ENCODE results near the gene UPK2. TPM values are rescaled to one million over a fixed set of nuclear protein-coding genes. Genes with fewer than 3 reads are reported as not detected.

UPK2 gene
- total and polyA plus RNA-seq, 2 of the 13 experiments (the other 11 are each of a cell fraction or from before 2014, with no cell fraction given), result not detected

DNA sequence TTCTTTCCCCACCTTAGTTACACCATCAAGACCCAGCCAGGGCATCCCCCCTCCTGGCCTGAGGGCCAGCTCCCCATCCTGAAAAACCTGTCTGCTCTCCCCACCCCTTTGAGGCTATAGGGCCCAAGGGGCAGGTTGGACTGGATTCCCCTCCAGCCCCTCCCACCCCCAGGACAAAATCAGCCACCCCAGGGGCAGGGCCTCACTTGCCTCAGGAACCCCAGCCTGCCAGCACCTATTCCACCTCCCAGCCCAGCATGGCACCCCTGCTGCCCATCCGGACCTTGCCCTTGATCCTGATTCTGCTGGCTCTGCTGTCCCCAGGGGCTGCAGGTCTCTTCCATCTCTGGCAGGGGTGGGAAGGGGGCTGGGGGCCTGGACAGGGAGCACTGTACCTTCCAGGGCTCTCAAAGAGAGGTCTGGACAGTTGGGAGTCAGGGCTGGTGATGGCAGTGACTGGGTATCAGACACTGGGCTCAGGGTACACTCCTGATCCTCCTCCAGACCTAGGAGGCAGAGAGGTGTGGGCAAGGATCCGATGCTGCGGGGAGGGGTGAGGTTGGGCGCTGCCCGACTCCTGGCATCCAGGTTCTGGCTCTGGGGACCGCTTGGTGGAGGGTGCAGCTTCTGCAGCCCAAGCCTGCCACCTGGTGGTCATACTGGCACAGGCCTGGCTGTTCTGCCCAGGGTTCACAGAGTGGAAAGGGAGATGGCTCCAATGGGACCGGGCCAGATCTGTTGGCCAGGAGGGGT is at the start of gene UPK2 (continued):
- peak; percentile 76; the same call in 1 of the 2 replicates for TF ChIP-seq MYNN (CRISPR knock-in tag; IDR thresholded peaks at IDR 0.05; ENCODE audit: low read depth)
- no peak for TF ChIP-seq AKAP8 (CRISPR knock-in tag; IDR thresholded peaks at IDR 0.05)
- no peak for TF ChIP-seq ARNT (IDR thresholded peaks at IDR 0.05)
- peak; percentile 52; the same call in 1 of the 2 replicates for TF ChIP-seq IRF2 (CRISPR knock-in tag; IDR thresholded peaks at IDR 0.05)
- TF ChIP-seq HDAC2 (CRISPR knock-in tag; IDR thresholded peaks at IDR 0.05), result no peak
- no peak for TF ChIP-seq ZNF570 (CRISPR knock-in tag; IDR thresholded peaks at IDR 0.05; ENCODE audit: borderline replicate concordance)
- TF ChIP-seq ZNF674 (CRISPR knock-in tag; IDR thresholded peaks at IDR 0.05; ENCODE audit: low read depth), result no peak
- TF ChIP-seq POGZ (CRISPR knock-in tag; IDR thresholded peaks at IDR 0.05), result no peak
- TF ChIP-seq ATM (IDR thresholded peaks at IDR 0.05; ENCODE audit: borderline replicate concordance), result no peak
- TF ChIP-seq ZEB1 (IDR thresholded peaks at IDR 0.05; ENCODE audit: insufficient replicate concordance, low read depth), result no peak
- no peak for TF ChIP-seq CEBPB (IDR thresholded peaks at IDR 0.05; ENCODE audit: borderline replicate concordance, low read depth, low read length)
- TF ChIP-seq, protein P1, sequence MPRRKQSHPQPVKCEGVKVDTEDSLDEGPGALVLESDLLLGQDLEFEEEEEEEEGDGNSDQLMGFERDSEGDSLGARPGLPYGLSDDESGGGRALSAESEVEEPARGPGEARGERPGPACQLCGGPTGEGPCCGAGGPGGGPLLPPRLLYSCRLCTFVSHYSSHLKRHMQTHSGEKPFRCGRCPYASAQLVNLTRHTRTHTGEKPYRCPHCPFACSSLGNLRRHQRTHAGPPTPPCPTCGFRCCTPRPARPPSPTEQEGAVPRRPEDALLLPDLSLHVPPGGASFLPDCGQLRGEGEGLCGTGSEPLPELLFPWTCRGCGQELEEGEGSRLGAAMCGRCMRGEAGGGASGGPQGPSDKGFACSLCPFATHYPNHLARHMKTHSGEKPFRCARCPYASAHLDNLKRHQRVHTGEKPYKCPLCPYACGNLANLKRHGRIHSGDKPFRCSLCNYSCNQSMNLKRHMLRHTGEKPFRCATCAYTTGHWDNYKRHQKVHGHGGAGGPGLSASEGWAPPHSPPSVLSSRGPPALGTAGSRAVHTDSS (CRISPR knock-in tag; conservative IDR thresholded peaks at IDR 0.05), result no peak
- no peak for TF ChIP-seq ZNF644 (CRISPR knock-in tag; IDR thresholded peaks at IDR 0.05; ENCODE audit: low read depth)
- TF ChIP-seq ATAD3A (CRISPR knock-in tag; IDR thresholded peaks at IDR 0.05), result no peak
- no peak for TF ChIP-seq HNRNPLL (IDR thresholded peaks at IDR 0.05; ENCODE audit: low read depth, low read length, poor library complexity, severe bottlenecking)
- no peak for TF ChIP-seq DNMT1 (CRISPR knock-in tag; IDR thresholded peaks at IDR 0.05)
- no peak for TF ChIP-seq THYN1 (CRISPR knock-in tag; IDR thresholded peaks at IDR 0.05; ENCODE audit: borderline replicate concordance, low read depth)
- TF ChIP-seq JUN (CRISPR knock-in tag; IDR thresholded peaks at IDR 0.05), result 0 out of 2 replicates have a peak, but pooled peaks have one; percentile 20
- TF ChIP-seq ZNF331 (CRISPR knock-in tag; IDR thresholded peaks at IDR 0.05), result no peak; the same call in 1 of the 2 replicates
- no peak for TF ChIP-seq ELF4 (CRISPR knock-in tag; IDR thresholded peaks at IDR 0.05; ENCODE audit: borderline replicate concordance)
- no peak for TF ChIP-seq NBN (conservative IDR thresholded peaks at IDR 0.05)
- TF ChIP-seq RFX1 (IDR thresholded peaks at IDR 0.05), result no peak
- no peak for TF ChIP-seq ZSCAN31 (CRISPR knock-in tag; IDR thresholded peaks at IDR 0.05; ENCODE audit: low read depth)
- TF ChIP-seq, protein P2, sequence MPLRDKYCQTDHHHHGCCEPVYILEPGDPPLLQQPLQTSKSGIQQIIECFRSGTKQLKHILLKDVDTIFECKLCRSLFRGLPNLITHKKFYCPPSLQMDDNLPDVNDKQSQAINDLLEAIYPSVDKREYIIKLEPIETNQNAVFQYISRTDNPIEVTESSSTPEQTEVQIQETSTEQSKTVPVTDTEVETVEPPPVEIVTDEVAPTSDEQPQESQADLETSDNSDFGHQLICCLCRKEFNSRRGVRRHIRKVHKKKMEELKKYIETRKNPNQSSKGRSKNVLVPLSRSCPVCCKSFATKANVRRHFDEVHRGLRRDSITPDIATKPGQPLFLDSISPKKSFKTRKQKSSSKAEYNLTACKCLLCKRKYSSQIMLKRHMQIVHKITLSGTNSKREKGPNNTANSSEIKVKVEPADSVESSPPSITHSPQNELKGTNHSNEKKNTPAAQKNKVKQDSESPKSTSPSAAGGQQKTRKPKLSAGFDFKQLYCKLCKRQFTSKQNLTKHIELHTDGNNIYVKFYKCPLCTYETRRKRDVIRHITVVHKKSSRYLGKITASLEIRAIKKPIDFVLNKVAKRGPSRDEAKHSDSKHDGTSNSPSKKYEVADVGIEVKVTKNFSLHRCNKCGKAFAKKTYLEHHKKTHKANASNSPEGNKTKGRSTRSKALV (CRISPR knock-in tag; IDR thresholded peaks at IDR 0.05), result no peak
- no peak for TF ChIP-seq GPN1 (CRISPR knock-in tag; IDR thresholded peaks at IDR 0.05; ENCODE audit: borderline replicate concordance)
- no peak for TF ChIP-seq ZC3H4 (CRISPR knock-in tag; IDR thresholded peaks at IDR 0.05; ENCODE audit: borderline replicate concordance)
- no peak for TF ChIP-seq ZNF317 (CRISPR knock-in tag; IDR thresholded peaks at IDR 0.05)
- TF ChIP-seq ZNF333 (CRISPR knock-in tag; IDR thresholded peaks at IDR 0.05; ENCODE audit: borderline replicate concordance), result no peak

Measured in HepG2 (cell line).